ENCODE measurements around the gene OR2S2.

DNA sequence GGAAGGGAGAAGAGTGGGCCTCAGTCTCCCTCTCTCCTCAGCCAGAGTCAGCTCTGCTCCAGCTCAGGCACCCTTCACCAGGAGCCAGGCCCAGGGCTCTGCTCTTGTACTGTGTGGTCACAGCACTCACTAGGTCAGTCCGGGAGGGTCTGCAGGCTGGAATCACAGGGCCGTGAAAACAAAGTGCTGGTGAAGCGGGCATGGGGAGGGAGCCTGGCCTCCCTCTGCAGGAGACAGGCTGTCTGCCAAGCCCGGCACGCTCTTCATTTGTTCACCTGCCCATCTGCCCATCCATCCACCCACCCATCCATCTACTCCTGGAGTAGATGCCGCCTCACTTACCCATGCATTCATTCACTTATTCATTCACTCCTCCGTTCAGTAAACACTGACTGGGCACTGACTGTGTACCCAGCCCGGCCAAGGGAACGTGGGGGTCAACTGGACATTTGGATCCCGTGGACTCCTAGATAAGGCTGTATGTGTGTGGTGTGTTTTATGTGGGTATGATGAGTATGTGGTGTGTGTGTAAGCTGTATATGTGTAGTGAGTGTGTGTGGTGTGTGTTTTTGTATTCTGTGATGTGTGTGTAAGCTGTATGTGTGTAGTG lies 45.1 kb downstream of the OR2S2 start:
- no peak for TF ChIP-seq ELK1 (IDR thresholded peaks at IDR 0.05; ENCODE audit: borderline replicate concordance, low read depth, low read length)
- no peak for TF ChIP-seq RAD21 (IDR thresholded peaks at IDR 0.05; ENCODE audit: low read length)
- TF ChIP-seq POLR2A (IDR thresholded peaks at IDR 0.05; ENCODE audit: low read depth, low read length): no peak

Data from IMR-90 (cell line).